Cortex of kidney (tissue), 1 donor: ENCODE data around the gene SGPL1.

Source experiments
- DNase-seq: peaks from one replicate; lab custom pipeline; 2025; lab: John Stamatoyannopoulos, UW

Gene SGPL1

DNA sequence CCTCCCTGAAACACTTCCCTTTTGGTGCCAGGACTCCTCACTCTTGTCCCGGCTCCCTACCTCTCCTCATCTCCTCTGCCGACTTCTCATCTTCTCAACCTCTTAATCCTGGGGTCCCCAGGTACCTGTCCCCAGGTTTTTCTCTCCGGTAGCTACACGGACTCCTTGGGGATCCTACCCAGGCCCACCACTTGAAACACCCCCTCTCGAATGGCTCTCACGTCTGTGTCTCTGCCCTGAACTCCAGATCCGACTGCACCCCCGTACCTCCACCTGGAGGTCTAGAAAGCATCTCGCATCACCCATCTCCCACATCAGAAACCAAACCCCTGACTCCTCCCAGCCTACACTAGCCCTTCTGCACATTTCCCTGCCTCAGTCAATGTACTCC lies 35.4 kb upstream of the SGPL1 start:
- no peak for DNase-seq

DNA sequence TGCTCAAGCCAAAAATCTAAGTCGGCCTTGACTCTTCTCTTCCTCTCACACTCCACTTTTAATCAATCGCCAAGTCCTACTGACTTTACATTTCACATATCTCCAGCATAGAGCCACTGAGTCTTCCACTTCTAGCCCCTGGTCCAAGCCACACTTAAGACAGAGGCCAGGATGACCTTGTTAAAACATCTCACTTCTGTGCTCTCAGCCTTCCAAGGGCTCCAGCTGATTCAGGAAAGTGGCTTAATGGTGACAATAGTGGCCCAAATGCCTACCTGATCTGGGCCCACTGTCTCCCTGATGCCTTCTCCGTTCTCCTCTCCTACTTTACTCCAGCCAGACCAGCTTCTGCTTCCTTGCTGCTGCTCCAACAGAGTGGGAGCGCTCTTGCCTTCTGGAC lies 35.0 kb upstream of the SGPL1 start:
- DNase-seq: no peak

DNA sequence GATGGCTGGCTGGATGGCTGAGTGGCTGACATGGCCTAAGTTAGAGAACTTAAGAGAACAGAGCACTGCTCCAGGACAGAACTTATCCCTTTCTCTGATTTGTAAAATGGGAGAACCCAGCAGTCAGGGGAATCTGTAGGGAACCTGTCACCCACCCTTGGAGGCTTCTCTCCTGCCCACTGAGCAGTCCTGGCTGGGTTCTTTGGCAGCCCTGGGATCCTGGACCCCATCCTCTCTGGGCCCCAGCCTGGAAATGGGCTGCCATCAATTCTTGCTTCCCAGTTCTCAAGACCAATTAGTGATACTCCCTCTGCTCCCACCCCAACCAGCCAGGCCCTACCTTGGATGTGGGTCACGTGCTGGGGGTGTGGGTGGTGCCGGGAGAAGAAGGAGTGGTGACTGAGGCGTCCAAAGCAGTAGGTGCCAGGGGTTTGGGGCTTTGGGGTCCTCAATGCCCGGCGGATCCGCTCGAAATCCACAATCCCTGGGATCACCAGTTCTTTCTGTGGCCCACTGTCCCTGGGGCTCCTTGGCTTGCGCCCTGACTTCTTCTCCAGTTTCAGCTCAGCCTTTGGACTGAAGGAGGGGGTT lies 34.2 kb upstream of the SGPL1 start:
- DNase-seq: no peak

DNA sequence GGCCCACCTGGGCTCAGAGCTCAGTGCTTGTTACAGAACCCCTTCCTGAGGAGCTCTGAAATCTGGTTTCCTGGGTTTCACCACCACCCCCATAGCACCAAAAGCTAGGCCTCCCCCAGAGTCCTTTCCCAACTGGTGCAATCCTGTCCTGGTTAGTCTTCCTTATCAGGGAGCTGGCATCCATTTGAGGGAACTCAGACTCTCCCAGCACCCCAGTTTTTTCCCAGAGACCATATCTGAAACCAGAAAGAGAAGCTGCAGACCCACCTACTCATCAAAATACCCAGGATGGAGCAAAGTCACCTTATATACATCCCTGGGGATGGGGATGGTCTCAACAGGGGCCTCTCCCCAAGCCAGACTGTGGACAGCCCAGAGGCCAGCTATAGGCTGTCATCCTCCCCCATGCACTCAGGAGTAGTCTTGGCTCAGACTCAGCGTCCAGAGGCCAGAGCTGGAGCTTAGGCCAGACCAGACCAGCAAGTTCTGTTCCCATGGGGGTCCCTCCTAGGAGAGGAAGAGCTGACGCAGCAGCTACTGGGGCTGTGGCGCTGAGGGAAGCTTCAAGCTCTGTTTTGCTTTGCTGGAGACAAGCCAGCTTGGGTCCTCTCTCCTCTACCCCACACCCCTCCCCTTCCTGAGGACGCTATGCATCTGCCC lies 33.5 kb upstream of the SGPL1 start:
- no peak for DNase-seq

DNA sequence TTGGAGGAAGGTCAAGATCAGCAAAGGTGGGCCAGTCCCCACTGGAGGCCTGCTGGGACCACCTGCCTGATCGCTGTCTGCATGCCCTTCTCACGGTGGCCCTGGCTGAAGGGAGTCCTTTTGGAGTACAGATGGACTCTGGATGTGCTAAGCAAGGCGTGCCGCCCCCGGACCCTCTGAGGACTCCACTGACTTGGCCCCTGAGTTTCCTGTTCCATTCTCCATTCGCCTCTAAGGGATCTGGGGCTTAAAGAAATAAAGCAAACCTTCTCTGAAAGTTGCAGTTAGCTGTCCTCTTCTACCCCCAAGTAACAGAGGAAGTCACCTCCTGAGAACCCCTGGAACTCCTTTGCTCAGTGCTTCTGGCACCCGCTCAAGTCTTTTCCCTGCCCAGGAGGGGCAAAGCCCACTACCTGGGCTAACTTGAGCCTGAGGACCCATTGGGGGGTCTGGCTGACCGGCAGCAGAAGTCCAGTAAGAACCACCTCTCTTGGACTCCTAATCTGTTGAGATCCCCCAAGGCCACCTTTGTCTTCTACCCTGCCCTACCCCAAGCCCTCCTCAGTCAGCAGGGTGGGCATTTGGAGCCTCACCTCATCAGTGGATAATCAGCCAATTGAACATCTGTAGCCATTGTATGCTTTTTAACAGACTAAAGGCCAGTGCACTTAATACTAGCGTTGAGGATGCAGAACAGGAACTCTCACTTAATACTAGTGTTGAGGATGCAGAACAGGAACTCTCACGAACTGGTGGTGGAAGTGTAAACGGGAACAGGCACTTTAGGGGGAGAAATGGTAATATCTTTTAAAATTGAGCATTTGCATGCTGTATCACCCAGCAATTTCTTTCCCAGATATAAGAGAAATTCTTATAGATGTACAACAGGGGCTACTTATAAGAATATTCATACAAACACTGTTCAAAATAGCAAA lies 32.7 kb upstream of the SGPL1 start:
- DNase-seq: no peak

DNA sequence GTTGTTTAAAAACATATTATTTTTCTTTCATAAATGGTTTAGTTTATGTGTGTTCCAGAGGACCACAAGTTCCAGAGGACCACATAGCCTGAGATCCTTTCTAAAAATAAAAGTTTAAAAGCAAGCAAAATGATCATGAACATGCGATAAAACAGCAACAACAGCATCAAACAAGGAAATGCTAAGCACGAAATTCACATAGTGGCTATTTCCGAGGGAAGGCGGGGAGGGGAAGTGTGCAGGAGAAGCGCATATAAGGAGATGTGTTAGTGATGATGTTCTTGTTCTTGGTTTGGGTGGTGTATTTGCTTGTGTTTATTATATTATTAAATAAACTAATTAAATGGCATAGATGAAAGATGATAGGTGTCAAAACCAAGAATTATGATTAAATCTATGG lies 31.7 kb upstream of the SGPL1 start:
- DNase-seq: no peak

DNA sequence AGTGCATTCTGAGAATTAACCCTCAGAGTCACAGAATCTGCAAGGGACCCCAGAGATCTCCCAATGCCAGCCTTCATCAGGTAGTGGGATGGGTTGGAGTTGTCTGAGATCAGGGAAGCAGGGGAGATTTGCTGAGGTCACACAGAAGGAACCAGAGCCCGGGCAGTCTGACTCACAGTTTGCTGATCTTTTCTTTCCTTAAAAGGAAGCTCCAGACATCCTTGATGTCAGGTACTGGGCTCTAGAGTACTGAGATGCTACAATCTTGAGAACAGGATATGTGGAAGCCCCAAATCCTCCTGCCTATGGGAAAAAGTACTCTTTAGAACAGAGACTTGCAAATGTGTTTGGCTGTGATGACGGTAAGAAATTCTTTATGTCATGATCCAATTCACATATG lies 31.3 kb upstream of the SGPL1 start:
- DNase-seq: no peak

DNA sequence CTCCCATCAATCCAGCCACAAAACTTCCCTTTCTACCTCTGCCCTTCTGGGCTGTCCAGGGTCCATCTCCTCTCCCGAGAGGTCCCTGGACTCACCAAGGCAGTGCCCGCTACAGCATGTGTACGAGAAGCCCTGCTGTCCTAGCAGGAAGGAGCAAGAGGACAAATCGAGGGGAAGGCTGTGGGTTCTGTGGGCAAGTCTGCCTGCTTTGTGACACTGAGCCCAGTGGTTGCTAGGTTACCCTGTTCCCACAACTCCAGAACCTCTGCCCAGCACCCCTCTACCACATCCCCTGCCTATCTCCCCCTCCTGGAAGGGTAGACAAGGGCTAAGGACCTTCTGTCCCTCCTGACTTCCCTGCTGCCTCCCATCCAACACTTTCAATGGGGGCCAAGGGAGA lies 30.6 kb upstream of the SGPL1 start, which contains the start of gene TBATA:
TBATA (minus strand) TSS at position 188 of the 400 bp plus-strand sequence. CDS start 1,998 bp downstream, outside the sequence.
- DNase-seq: no peak

DNA sequence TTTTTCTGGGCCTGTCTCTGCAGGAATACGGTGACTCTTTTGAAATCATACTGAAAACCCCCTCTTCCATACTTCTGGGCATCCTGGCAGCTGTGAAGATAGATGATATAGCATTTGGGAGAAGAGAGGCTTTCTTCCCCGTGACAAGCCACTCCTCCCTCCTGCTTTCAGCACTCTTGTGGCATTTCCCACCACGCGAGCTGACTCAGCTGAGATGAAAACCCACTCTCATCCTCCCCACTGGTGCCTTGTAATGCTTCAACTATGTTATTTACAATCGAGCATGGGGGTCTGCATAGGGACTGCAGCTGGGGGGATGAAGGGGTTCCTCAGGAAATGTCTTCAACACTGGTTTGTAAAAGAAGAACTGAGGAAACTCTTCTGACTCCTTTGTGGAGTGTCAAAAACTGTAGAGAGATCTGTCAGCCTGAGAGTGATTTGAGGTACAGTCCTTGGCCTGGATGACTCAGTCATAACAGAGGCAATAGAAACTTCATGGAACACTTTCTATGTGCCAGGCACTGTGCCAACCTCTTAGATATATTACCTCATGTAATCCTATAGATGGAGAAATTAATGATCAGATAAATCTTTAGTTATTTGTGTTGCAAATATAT lies 28.8 kb upstream of the SGPL1 start:
- DNase-seq: no peak

DNA sequence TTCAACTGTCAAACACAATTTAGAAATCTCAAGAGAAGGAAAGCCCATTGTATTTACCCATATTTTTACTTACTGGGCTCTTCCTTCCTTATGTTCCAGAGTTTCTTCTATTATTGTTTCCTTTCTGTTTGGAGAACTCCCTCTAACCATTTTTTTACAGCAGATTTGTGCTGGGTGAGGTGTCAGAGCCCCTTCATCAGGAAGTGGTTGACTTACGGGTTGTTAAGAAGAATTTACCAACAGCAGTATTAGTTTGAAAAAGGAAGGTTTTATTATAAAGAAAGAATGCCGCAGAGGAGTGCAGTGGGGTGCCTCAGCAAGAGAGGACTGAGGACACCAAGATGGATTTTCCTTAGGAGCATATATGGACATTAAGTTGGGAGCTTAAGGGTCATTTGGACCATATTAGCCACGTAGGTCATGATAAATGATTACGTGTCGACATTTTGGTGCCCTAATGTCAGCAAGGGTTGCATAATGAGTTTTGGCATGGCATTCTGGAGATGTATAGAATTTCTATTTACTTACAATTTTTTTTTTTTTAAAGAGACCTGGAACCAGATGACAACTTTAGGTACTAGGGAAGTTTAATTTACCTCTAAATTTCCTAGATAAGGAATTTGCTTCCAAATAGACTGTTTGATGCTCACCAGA lies 24.2 kb upstream of the SGPL1 start:
- DNase-seq: no peak

DNA sequence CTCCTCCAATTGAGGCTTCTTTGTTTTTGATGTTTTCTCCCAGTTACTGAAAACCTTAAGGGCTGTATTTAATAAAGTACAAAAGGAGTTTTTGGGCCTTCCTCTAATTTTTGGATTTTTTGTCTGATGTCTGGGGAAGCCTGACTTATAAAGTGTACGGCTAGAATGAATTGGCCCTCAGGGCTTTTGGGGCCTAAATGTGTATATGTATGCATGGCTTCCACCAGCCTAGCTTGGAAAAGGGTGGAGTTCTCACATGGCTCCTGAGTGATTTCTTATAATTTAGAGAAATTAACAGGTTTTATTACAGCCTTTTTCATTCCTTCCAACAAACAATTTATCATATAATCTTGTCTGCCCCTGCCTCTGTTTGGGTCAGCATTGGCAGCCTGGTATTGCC lies 20.1 kb upstream of the SGPL1 start:
- no peak for DNase-seq

DNA sequence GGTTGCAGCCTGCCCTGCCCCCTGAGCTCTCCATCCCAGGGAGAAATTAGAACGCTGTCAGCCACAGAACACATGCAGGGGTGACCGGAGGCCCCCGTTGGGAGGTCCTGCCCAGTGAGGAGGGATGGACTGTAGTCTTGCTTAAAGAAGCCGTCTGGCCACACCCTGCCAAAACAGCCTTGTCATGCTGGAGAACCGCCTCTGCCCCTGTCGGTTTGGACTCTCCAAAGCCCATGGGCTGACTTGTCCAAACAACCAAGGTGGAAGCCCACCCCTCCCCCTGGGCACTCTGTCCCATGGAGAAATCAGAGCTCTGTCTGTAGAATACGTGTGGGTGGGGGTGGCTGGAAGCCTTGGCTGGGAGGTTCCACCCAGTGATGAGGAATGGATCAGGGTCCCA lies 17.9 kb upstream of the SGPL1 start:
- DNase-seq: no peak

DNA sequence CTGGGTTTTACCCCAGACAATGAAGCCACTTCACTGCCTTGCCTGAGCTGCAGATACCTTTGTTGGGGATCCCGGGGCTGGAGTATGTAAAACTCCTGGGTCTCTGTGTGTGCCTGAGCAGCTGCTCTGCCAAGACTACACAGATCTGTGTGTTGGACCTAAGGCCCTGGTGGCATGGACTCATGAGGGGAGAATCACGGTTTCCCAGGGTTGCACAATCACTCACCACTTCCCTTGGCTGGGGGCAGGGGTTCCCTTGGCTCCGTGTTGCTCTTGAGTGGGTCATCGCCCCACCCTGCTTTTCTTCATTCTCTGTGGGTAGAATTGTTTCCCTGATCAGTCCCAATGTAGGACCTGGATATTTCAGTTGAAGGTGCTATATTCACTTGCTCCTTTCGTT lies 16.6 kb upstream of the SGPL1 start:
- no peak for DNase-seq

DNA sequence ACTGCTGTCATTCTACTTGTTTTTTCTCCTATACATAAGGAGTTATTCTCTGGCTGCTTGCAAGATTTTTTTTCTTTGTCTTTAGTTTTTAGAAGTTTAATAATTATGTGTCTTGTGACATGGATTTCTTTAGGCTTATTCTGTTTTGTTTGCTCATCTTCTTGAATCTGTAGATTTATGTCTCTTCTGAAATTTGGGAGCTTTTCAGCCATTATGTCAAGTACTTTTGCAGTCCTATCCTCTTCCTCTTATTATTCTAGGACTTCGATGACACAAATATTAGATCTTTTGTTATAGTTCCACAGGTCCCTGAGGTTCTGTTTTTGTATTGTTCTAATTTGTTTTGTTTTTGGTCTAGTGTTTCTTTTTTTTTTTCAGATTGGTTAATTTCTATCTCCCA lies 13.9 kb upstream of the SGPL1 start:
- no peak for DNase-seq

DNA sequence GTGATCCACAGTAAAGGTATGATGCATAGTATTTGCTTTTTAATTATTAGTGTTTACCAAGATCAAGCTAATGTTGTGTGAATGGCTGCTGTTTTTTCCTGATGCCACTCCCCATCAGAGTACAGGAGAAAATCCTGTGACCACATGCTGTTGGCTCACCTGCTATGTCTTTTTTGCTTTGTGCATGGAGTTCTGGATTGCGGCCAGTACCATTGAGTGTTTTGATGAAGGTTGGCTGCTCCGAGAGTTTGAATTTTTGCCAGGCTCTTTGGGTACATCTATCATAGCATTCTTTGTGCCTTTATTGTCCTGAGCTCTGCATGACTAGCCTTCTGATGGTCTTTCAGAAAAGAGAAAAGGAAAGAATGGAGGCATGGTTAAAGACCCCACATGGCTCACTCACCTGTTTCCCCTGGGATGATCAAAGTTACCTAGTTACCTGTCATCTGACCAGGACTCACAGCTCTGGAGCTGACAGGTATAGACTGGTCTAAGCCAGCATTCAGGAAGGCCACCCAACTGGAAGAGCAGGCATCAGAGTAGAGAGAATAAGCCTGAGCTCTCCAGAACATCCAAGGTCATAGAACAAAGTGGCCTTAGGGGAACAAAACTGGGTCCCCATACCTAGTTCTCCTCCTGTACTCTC lies 11.8 kb upstream of the SGPL1 start:
- no peak for DNase-seq

DNA sequence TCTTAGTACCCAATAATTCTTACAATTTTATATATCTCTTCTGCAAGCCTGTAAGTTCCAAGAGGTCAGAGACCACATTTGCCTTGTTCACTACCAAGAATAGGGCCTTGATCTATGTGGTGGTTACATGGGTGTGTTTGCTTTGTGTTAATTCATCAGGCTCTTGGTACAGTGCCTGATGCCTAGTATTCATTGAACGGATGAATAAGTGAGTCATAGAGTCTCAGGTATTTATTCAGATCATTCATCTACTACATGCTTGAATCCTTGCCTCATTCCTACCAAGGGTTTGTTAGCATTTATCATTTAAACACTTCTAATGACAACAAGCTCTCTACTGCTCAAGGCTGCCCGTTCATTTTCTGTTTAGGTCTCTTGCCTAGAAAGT lies 11.3 kb upstream of the SGPL1 start:
- DNase-seq: no peak

DNA sequence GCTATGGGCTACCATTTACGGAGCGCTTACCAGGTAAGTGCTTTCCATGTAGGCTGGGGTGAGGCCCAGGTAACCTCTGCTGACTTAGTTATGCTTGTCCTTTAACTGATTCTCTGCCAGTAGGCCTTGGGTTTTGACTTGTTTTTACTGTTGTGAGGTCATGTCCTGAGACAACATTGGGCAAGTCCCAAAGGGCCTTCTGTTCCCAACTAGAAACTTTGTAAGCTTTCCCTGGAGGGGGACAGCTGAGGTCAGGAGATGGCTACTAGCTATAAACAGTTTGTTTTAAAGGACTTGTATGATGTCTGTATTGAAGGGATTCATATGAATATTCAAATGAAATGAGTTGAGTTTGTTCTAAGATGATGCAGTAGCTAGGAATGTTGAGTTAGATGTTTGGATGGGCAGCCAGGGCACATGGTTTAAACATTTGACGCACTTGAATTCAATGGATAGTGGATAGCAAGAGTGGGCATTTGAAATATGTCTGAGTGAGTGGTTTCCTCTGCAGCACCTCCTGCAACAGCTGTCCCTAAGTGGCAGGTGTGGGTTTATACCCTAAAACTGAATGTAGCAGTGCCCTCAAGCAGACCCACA lies 10.0 kb upstream of the SGPL1 start:
- DNase-seq: no peak

DNA sequence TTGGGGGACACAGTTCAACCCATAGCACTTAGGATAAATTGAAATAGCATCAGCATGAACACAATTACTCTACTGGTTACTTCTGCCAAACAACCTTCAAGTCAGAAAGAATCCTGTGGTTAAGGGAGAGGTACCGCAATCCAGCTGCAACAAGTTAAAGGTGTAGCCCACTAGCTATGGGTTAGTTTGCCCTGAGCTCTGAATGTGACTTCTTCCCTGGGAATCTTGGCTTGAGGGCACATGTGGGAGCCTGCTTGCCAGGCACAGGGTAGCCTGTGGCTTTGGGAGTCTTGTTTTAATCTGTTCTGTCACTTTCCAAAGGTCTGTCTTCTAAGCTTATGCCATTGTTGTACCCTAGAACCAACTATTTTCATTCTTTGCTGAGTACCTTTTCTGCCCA lies 8.9 kb upstream of the SGPL1 start:
- no peak for DNase-seq

DNA sequence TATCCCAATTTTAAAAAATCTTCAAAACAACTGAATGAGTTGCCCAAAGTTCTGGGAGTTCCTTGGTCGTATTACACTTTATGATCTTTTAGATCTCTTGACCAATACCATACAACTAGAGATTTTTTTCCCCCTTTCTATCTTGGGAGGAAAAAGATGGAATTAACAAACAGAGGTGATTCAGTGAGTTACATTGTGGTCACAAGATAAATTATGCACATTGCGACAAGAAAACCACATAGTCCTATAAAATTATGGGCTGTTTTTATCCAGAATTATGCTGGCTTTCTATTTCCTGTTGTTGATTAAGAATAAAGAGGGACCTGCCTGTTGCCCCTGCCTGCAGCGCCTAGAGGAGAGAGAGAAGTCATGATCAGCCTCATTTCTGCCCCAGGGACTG lies 8.2 kb upstream of the SGPL1 start:
- DNase-seq: no peak

DNA sequence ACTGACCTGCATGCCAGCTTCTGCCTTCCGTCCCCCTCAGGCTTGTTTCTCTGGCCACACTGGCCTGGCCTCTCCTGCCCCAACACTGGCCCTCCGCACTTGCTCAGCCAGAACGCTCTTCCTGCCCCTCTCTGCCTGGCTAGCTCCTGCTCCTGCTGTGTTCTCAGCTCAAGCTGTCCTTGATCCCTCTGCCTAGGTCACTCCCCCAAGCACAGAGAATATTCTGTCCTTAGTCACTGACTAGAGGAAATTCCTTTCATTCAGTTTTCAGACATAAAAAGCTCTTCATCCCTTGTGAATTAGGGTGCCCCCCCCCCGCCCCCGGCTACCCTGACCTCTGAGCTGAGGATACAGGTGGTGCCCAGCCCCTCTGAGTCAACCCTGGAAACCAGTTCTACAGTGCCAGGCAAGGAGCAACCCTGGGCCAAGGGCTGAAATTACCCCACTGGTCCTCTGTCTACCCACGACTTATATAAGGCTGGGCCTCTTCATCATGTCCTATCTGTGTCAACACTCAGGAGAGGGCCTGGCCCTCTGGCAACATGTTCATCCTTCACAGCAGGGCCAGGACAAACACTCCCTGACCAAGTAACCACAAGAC lies 6.6 kb upstream of the SGPL1 start:
- DNase-seq: no peak

DNA sequence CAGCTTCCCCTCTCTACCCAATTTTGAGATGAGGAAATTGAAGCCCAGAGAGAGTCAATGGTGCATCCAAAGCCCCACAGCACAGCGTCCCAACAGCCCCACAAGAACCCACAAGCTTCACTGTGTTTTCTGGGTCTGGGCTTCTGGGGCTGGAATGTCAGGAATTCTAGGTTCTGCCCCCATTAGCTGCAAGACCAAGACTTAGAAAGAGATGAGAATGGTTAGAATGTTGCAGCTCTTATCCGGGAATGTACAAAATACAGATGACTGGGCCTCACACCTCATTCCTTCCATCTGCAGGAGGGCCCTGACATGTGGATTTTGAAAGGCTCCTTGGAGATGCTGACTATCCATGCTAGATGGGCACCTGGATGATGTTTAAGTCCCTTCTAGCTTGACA lies 6.0 kb upstream of the SGPL1 start:
- no peak for DNase-seq
